ENCODE measurements around the gene NEGR1.

Gene NEGR1

DNA sequence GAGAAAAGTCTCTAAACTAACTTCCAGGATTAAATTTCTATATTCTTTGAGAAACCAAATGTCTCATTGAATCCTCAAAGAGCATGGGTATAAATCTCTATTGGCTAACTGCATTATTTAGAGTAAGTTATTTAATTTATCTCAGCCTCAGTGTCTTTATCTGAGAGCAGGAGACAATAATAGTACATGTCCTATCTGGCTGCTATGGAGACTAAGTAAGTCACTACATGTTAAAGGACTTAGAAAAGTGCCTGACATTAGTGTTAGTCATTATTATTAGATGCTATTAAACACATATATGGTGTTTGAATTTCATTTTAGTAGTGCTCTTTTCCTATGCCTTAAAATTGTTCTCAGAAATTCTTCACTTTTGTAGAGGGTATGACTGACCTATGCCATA, 505.2 kb downstream of the NEGR1 start:
- Mint-ChIP-seq H3K4me3 (no peak overlapping the region), H3K36me3 (no peaks in the 10 kb centered on the region), H3K27me3 (no peaks in the 10 kb centered on the region), H3K27ac (no peak overlapping the region), H3K9me3 (ENCODE audit: low read depth) (no peaks in the 10 kb centered on the region), H3K4me1 (ENCODE audit: low read depth) (no peaks in the 10 kb centered on the region)

DNA sequence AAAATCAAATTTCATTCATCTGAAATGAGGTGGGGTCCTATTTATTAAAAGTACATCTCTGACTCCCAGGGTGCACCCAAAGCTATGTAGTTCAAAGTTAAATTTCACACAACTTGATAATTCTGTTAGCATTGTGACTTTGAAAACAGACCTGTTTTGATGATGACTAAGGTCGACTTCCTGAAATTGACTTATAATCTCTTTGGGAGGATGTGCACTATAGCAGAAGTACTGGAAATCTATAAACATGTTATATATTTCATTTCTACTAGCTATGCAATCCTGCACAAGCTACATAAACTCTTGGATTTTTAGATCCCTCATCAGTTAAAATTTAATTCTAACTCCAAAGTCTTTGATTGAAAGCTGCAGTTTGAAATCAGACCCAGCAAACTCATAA, 507.6 kb downstream of the NEGR1 start:
- H3K36me3 Mint-ChIP-seq, result no peaks in the 10 kb centered on the region
- no peaks in the 10 kb centered on the region for H3K9me3 Mint-ChIP-seq (ENCODE audit: low read depth)
- H3K27me3 Mint-ChIP-seq, result no peaks in the 10 kb centered on the region
- no peak overlapping the region for H3K27ac Mint-ChIP-seq
- no peak overlapping the region for H3K4me3 Mint-ChIP-seq
- no peaks in the 10 kb centered on the region for H3K4me1 Mint-ChIP-seq (ENCODE audit: low read depth)

DNA sequence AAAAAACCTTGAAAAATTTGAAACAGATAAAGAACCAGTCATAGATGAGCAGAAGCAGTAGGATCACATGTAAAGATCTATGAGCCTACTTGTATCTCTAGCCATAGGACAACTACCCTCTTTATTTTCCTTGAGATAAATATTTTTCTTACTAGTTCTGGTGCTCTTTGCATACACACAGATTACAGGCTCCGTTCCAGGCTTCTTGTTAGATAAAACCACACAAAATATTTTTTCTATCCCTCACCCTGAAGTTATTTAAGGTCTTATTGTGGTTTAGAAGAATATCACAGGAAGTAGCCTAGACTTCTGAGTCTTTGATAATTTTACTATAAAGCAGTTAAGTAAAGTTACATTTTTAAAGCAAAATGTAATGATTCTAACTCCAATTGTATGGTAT, 512.2 kb downstream of the NEGR1 start:
- H3K4me1 Mint-ChIP-seq (ENCODE audit: low read depth), result no peaks in the 10 kb centered on the region
- no peaks in the 10 kb centered on the region for H3K9me3 Mint-ChIP-seq (ENCODE audit: low read depth)
- H3K27me3 Mint-ChIP-seq, result no peaks in the 10 kb centered on the region
- no peak overlapping the region for H3K27ac Mint-ChIP-seq
- no peaks in the 10 kb centered on the region for H3K36me3 Mint-ChIP-seq
- no peak overlapping the region for H3K4me3 Mint-ChIP-seq

DNA sequence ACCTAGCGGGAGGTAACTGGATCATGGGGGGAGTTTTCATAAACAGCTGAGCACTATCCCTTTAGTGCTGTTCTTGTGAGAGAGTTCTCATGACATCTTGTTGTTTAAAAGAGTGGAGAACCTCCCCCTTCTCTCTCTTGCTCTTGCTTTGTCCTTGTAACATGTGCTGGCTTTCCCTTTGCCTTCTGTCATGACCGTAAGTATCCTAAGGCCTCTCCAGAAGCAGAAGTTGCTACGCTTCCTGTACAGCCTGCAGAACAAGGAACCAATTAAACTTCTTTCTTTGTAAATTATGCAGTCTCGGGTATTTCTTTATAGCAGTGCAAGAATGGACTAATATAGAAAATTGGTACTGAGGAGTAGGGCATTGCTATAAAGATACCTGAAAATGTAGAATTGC, 515.6 kb downstream of the NEGR1 start:
- Mint-ChIP-seq H3K9me3 (ENCODE audit: low read depth) (no peaks in the 10 kb centered on the region), H3K27me3 (no peaks in the 10 kb centered on the region), H3K36me3 (no peaks in the 10 kb centered on the region), H3K4me3 (no peak overlapping the region), H3K4me1 (ENCODE audit: low read depth) (no peaks in the 10 kb centered on the region), H3K27ac (no peak overlapping the region)

DNA sequence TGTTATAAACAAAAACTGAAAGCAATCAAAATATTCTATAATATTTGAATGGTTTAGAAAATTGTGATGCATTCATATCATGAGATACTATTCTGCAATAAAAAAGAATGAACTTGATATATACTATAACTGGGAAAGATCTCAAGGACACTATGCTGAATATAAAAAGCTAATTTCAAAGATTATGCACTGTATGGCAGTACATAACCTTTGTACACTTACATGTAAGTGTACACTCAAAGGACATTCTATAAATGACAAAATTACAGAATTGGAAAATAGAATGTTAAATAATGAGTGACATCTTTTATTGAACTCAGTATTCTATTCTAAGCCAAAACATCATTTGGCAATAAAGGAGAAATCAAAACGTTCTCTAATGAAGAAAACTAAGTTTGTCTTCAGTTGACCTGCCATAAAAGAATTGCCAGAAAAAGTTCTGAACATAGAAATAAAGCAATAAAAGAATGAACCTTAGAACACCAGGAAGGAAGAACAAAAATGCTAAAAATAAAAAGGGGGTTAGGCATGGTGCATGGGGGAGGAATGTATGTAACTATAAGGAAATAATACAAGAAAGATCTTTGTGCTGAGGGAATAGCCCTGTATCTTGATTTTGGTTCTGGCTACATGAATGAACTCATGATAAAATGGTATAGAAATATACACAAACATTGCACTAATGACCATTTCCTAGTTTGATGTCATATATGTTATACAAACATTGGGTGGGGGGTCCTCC, 519.7 kb downstream of the NEGR1 start:
- Mint-ChIP-seq H3K9me3 (ENCODE audit: low read depth) (no peaks in the 10 kb centered on the region), H3K4me1 (ENCODE audit: low read depth) (no peaks in the 10 kb centered on the region), H3K36me3 (no peaks in the 10 kb centered on the region), H3K27me3 (no peaks in the 10 kb centered on the region), H3K27ac (no peak overlapping the region), H3K4me3 (no peak overlapping the region)

DNA sequence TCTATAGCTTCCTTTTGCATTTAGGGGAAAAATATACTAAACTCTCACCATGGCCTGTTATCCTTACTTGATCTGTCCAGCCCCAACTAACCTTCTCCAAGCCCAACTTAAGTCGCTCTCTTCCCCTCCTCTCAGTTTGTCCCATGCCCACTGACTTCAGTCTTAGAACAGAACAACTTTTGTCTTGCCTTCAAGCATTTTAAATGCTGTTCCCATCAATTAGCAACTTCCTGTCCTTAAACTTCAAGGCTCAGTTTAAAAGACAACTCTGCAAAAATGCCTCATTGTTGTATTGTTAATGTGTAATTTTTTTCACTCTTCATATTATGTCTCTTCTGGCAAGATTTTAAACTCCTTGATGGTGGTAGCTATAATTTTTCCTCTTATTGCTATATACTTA, 526.9 kb downstream of the NEGR1 start:
- Mint-ChIP-seq H3K4me1 (ENCODE audit: low read depth) (no peaks in the 10 kb centered on the region), H3K9me3 (ENCODE audit: low read depth) (peaks cover 4% of the 10 kb centered on the region), H3K4me3 (no peak overlapping the region), H3K27ac (no peak overlapping the region), H3K27me3 (no peaks in the 10 kb centered on the region), H3K36me3 (no peaks in the 10 kb centered on the region)

DNA sequence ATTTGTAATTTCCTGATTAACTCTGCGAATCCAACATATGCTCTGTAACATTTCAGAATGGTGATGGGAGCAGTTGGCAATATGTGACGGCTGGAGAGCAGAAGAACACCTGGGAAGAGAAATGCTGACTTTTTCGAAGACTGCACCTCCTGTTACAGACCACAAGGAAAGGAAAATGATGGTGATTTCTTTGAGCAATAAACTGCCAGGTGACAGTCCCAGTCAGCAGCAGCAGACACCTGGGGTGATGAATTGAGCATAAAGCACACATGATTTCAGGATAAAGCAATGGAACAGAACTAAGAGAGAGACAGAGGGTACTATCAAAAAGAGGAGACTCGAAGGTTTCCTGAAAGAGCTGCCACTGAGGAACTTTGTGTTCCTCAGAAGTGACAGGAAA, 528.6 kb downstream of the NEGR1 start:
- no peaks in the 10 kb centered on the region for H3K4me1 Mint-ChIP-seq (ENCODE audit: low read depth)
- H3K9me3 Mint-ChIP-seq (ENCODE audit: low read depth), result peaks cover 4% of the 10 kb centered on the region
- H3K4me3 Mint-ChIP-seq, result no peak overlapping the region
- H3K27me3 Mint-ChIP-seq, result no peaks in the 10 kb centered on the region
- no peaks in the 10 kb centered on the region for H3K36me3 Mint-ChIP-seq
- H3K27ac Mint-ChIP-seq, result no peak overlapping the region

DNA sequence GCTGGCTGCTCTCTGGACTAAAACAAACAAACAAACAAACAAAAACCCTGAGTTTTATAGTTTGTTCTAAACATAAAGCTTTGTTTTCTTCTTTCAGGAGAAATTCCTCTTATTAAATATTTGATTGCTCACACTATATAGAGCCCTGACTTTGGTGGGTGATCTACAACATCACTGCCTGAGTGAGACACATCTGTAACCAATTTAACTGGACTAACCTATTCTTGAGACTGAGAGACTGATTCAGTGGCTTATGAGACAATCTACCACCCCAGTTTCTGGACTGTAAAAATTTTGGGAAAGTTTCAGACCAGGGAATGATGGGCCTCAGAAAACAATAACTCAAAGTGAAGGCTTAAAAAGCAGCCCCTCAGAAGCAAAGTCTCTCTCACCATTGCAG, 537.0 kb downstream of the NEGR1 start:
- H3K4me1 Mint-ChIP-seq (ENCODE audit: low read depth), result no peaks in the 10 kb centered on the region
- H3K9me3 Mint-ChIP-seq (ENCODE audit: low read depth), result no peaks in the 10 kb centered on the region
- H3K36me3 Mint-ChIP-seq, result no peaks in the 10 kb centered on the region
- no peaks in the 10 kb centered on the region for H3K27me3 Mint-ChIP-seq
- no peak overlapping the region for H3K4me3 Mint-ChIP-seq
- H3K27ac Mint-ChIP-seq, result no peak overlapping the region

DNA sequence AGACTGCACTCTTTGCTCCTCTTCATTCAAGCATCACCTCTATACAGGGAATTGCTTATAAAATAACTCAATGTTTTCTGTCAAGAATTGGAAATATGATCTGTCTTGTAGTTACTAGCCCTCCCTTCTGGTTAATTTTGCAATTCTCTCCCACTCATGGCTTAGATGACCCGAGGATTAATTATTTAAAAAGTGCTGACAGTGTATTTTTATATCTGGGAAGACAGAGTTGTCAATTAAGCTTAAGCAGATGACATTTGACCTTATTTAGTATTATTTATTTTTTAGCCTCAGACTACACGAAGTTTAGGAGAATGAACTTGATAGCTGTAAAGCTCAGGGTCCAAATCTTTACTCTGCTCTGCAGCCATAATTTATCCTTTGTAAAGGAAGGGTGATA, 538.5 kb downstream of the NEGR1 start:
- H3K36me3 Mint-ChIP-seq, result no peaks in the 10 kb centered on the region
- no peak overlapping the region for H3K27ac Mint-ChIP-seq
- no peak overlapping the region for H3K4me3 Mint-ChIP-seq

DNA sequence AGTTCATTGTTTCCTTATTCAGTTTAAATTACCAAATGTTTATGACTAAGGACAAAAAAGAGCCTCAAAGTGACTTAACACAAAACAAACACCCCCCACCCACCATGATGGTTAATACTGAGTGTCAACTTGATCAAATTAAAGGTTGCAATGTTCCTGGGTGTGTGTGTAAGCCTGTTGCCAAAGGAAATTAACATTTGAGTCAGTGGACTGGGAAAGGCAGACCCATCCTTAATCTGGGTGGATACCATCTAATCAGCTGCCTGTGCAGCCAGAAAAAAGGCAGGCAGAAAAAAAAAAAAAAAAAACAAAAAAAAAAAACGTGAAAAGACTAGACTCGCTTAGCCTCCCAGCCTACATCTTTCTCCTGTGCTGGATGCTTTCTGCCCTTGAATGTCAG, 543.4 kb downstream of the NEGR1 start:
- Mint-ChIP-seq H3K4me3 (no peak overlapping the region), H3K9me3 (ENCODE audit: low read depth) (no peaks in the 10 kb centered on the region), H3K27ac (no peak overlapping the region), H3K36me3 (no peaks in the 10 kb centered on the region), H3K27me3 (no peaks in the 10 kb centered on the region), H3K4me1 (ENCODE audit: low read depth) (no peaks in the 10 kb centered on the region)

More for the DNA sequence above, 538.5 kb downstream of the NEGR1 start:
- Mint-ChIP-seq H3K9me3 (ENCODE audit: low read depth) (no peaks in the 10 kb centered on the region), H3K4me1 (ENCODE audit: low read depth) (no peaks in the 10 kb centered on the region), H3K27me3 (no peaks in the 10 kb centered on the region)

DNA sequence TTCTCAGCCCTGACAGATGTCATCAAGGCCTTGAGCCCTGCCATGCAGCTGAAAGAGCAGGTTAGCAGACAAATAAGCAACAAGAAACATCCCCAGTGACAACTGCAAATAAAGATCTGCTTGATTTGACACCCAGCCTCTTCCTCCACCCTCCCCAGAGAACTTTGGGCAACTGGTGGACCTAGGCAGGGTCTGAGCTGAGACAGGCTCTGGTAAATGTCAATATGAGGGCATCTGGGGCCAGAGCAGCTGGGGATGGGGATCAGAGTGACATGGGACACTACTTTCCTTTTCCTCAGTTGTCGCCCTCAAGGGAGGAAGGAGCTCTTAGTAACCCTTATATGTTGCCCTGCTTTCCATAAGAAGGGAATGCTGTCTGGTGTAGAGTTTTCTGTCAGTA, 544.1 kb downstream of the NEGR1 start:
- Mint-ChIP-seq H3K4me1 (ENCODE audit: low read depth) (no peaks in the 10 kb centered on the region), H3K9me3 (ENCODE audit: low read depth) (no peaks in the 10 kb centered on the region), H3K36me3 (no peaks in the 10 kb centered on the region), H3K27me3 (no peaks in the 10 kb centered on the region), H3K27ac (no peak overlapping the region), H3K4me3 (no peak overlapping the region)

DNA sequence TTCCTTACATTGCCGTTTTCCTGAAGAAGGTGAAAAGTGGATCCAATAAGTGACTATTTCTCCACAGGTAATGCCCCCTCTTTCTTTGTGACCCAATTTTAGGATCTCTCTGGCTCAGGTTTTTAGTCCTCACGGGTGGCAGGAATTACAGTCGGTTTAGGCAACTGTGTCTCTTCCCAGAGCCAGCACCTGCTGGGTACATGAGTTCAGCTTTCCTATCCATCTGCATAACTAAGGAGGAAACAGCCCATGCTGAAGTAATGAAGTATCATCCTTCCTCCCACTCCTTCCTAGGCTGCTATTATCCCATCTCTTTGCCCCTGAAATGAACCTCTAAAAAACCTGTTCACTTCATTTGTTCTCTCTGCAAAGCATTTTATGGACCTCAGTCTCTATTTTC, 544.6 kb downstream of the NEGR1 start:
- H3K9me3 Mint-ChIP-seq (ENCODE audit: low read depth), result no peaks in the 10 kb centered on the region
- H3K27ac Mint-ChIP-seq, result no peak overlapping the region
- no peaks in the 10 kb centered on the region for H3K4me1 Mint-ChIP-seq (ENCODE audit: low read depth)
- no peaks in the 10 kb centered on the region for H3K27me3 Mint-ChIP-seq
- no peaks in the 10 kb centered on the region for H3K36me3 Mint-ChIP-seq
- no peak overlapping the region for H3K4me3 Mint-ChIP-seq

DNA sequence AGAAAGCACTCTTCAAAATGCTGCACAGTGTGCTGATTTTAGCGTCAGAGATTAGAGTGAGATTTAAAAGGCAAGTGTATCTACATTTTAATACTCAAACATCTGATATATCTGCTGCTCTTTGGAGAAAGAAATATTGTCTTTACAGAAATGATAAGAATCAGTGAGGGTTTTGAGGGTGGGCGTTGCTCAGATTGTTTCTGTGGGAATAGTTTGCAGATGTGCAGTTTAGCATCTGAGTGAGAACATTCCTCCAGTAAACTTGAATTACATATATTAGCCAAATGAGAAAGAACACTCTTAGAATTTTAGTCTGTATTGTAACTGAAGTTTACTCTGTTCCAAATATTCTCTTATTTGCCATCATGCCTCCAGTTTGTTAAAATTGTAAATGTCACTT, 549.2 kb downstream of the NEGR1 start:
- Mint-ChIP-seq H3K27me3 (no peaks in the 10 kb centered on the region), H3K4me1 (ENCODE audit: low read depth) (no peaks in the 10 kb centered on the region), H3K4me3 (no peak overlapping the region), H3K36me3 (no peaks in the 10 kb centered on the region), H3K27ac (no peak overlapping the region), H3K9me3 (ENCODE audit: low read depth) (peaks cover 4% of the 10 kb centered on the region)

DNA sequence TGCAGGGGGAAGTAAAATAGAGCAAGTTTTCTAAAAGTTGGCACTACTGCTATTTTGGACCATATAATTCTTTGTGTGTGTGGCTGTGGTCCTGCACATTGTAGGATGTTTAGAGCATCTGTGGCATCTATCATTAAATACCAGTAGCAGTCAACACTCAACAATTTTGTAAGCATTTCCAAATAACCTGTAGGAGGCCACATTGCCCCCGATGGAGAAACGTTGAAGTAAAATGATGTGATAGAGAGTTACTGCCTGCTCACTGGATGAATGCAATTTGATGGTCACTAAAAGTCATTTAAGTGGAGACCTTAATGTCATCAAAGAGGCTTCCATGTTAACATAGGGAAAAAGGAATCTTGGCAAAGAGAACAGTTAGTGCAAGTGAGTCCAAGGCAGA, 560.8 kb downstream of the NEGR1 start:
- Mint-ChIP-seq H3K27me3 (no peaks in the 10 kb centered on the region), H3K27ac (no peak overlapping the region), H3K4me1 (ENCODE audit: low read depth) (no peaks in the 10 kb centered on the region), H3K4me3 (no peak overlapping the region), H3K36me3 (no peaks in the 10 kb centered on the region), H3K9me3 (ENCODE audit: low read depth) (peaks cover 3% of the 10 kb centered on the region)

DNA sequence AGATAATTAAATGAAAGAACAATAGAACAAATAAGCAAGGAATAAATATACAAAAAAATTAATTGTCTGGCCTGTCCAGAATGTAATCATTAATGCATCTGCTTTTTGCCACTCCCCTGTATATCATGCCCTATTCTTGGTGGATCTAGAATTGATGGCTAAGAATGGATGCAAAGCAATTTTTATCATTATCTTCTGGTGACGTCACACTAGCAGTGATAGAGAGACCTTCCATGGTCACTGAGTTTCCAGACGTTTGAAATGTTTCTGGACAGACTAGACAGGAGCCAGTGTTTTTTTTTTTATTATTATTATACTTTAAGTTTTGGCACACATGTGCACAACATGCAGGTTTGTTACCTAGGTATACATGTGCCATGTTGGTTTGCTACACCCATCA, 563.0 kb downstream of the NEGR1 start:
- peaks cover 4% of the 10 kb centered on the region for H3K9me3 Mint-ChIP-seq (ENCODE audit: low read depth)
- H3K4me1 Mint-ChIP-seq (ENCODE audit: low read depth), result no peaks in the 10 kb centered on the region
- H3K27me3 Mint-ChIP-seq, result no peaks in the 10 kb centered on the region
- H3K36me3 Mint-ChIP-seq, result no peaks in the 10 kb centered on the region
- H3K4me3 Mint-ChIP-seq, result no peak overlapping the region
- H3K27ac Mint-ChIP-seq, result no peak overlapping the region

DNA sequence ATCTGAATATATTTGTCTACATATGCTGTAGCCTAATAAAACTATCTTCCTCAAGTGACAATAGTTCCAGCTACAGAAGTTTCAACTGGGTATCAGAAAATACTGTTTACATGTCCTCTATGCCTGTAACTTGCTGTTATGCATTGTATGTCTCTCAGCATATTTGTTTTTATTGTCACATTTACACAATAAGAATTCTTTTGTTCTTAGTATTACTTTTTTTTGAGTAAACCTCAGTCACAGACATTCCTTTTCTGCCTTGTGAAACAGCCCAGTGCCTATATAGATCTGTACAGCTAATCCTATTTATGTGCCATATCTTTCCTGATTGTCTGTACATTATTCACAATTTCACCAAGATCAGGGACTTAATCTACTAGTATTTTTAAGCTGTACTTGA, 565.2 kb downstream of the NEGR1 start:
- H3K36me3 Mint-ChIP-seq, result no peaks in the 10 kb centered on the region

More for the DNA sequence above, 565.2 kb downstream of the NEGR1 start:
- Mint-ChIP-seq H3K9me3 (ENCODE audit: low read depth) (peaks cover 4% of the 10 kb centered on the region), H3K27me3 (no peaks in the 10 kb centered on the region), H3K27ac (no peak overlapping the region), H3K4me1 (ENCODE audit: low read depth) (no peaks in the 10 kb centered on the region), H3K4me3 (no peak overlapping the region)

Measured in activated naive CD8-positive, alpha-beta T cell (primary cell).